HG03045 (cell line): ENCODE data around the gene CUBN.
"Not testable (repeated sequence)": the region's sequence is repeated elsewhere in the genome, so short reads cannot be mapped to it uniquely, and the experiment has no call there.

Experiments used
- ATAC-seq: cut with Tn5 transposase; IDR thresholded peaks from one replicate; pipeline ENCODE4 v1.9.1; 2021; ENCODE audit warnings: mild to moderate bottlenecking, moderate library complexity; ENCODE audit not compliant: unreplicated experiment

Gene CUBN

DNA sequence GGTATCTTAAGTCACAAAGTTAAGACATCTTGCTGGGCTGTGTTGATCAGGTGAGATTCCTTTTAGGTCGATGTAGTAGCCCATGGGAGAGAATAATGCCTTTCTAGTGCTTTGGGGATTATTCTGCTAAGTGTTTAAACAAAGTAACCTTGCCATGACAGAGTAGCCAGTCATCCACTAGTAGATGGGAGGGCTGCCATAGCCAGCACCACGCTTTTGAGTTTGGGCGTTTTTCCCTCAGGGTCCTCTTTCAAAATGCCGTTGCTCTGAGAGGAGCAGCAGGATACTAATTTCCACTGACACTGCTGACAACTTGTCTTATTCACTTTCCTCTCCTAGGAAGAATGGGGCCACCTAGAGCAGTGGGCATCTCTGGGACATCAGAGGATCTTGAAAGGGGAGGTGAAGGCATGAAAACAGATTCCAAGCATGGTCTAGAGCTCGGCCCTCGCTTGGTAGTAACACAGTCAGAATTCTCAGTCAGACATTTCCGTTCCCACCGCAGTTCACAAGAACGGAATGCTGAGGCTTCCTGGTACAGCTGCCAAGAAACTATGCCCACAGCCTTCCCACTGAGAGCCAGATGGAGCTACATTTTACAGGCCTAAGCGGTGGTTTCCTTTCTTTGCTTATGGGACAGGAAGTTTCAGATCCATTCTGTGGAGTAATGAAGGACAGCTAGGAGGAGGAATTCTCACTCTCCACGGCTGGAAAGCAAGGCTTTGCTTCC lies 297.1 kb downstream of the CUBN start:
- no peak for ATAC-seq

DNA sequence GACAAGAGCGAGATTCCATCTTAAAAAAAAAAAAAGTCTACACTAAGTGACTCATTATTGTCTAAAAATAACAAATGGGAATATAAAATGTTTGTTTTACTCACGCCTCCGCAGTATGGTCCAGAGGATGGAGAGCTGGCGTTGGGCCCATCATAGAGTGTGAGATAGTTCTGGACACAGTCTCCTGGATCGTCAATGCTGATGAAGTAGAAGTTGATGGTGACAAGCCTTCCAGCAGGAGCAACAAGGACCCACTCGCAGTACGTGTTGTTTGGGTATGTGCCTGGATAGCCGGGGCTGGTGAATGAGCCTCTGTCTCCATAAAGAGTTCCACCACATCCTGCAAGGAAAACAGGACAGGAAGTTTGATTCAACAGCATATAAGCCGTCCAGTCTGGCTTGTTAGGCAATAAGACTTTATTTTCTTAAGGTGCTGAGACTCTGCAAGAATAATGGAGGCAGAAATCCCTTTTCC lies 300.9 kb downstream of the CUBN start:
- no peak for ATAC-seq

DNA sequence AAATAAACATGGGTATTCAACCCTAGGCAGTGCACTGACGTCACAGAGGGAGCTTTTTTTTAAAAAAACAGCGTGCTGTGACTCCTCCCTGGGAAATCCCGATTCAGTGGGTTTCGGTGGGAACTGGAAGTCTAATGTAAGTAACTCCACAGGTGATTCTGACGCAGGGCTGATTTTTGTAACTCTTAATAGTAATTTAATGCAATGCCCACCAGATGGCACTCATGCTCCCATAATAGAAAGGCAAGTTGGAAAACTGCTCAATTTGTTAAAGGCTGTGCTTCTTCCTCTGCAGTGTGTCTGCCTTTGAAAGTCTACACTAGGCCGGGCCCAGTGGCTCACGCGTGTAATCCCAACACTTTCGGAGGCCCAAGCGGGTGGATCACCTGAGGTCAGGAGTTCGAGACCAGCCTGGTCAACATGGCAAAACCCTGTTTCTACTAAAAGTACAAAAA lies 301.5 kb downstream of the CUBN start:
- peak; percentile 69 for ATAC-seq

- ATAC-seq = not testable (repeated sequence)
These were observed 302.1 kb downstream of the CUBN start for GRCh38 chr10:16827474-16827873.

GRCh38 chr10:16822726-16823360 lies 306.8 kb downstream of the CUBN start:
- no peak for ATAC-seq

GRCh38 chr10:16822027-16822426 lies 307.6 kb downstream of the CUBN start:
- ATAC-seq = no peak

GRCh38 chr10:16820421-16820820 lies 309.2 kb downstream of the CUBN start:
- no peak for ATAC-seq

DNA sequence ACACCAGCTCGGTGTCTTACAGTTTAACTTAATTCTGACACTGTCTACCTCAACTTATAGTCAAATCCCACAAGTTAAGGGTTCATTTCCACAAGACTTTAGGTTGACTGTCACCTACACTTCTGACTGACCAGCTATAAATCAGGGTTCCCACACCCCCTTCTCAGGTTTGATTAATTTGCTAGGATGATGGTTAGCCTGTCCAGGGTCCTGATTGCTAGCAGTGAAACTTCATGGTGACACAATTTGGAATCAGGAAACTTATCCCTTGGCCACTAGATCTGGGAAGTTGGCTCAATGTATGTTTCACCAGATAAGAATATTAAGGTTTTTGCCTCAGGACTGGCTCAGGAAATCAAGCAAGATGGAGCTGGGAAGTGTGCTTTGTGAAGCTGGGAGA lies 309.6 kb downstream of the CUBN start:
- ATAC-seq = no peak

DNA sequence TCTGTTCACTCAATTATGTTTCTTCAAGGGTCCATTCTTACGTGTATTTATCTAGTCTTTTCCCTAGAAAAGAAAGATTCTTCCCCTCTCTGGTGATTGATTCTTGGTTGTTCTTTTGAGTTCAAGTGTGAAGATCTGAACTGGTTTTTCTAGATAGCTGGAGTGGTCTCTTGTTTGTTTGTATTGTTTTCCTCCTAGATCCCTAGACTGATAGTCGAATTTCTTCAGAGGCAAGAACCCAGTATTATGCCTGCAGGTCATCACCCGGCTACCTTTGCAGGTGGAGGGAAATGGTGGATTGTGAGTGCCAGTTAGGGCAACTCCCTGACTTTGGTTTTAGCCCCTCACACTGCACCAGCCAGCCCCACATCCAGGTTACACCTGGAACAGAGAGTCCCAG lies 310.2 kb downstream of the CUBN start:
- no peak for ATAC-seq

DNA sequence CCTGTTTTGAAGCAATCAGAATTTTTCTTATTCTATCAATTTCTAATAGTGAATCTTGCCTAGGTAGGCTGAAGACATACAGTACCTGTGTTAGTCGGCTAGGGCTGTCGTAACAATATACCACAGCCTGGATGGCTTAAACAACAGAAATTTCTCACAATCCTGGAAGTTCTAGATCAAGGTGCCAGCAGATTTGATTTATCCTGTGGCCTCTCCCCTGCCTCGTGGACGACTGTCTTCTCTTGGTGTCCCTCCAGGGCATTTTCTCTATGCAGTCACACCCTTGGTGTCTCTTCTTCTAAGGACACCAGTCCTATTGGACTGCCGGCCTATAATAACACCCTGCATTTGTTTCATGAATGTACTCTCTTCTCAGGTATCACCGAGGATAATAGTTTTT lies 310.6 kb downstream of the CUBN start:
- no peak for ATAC-seq

GRCh38 chr10:16817125-16818019 lies 312.2 kb downstream of the CUBN start, which contains the start of gene RSU1:
Gene RSU1 (minus strand): TSS chr10:16817424. CDS start chr10:16817081, 343 bp downstream.
- peak; percentile 99 for ATAC-seq

DNA sequence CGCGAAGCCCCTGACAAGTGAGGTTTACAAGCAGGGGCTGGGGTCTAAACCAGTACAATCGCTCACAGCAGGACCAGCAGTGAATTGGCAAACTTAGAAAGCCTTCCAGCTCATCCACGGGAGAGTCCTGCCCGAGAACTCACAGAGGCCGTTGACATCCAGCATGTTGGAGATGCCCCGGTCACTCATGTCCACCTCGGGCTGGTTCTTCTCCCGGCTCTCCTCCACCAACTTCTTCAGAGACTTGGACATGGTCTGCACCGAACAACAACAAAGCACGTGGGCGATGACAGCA lies 312.8 kb downstream of the CUBN start:
- no peak for ATAC-seq

GRCh38 chr10:16816171-16816570 lies 313.4 kb downstream of the CUBN start:
- no peak for ATAC-seq

DNA sequence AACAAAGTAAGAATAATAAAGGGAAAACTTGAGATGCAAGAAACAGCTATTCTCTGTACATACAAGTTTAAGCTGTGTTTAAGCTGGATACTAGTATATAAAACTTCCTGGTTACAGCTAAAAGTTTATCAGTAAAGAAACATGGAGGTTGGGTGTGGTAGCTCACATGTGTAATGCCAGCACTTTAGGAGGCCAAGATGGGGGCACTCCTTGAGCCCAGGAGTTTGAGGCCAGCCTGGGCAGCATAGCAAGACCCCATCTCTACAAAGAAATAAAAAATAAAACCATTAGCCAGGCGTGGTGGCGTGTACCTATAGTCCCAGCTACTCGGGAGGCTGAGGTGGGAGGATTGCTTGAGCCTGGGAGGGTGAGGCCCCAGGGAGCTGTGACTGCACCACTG lies 315.6 kb downstream of the CUBN start:
- ATAC-seq = no peak

GRCh38 chr10:16812676-16813075 lies 316.9 kb downstream of the CUBN start:
- no peak for ATAC-seq

DNA sequence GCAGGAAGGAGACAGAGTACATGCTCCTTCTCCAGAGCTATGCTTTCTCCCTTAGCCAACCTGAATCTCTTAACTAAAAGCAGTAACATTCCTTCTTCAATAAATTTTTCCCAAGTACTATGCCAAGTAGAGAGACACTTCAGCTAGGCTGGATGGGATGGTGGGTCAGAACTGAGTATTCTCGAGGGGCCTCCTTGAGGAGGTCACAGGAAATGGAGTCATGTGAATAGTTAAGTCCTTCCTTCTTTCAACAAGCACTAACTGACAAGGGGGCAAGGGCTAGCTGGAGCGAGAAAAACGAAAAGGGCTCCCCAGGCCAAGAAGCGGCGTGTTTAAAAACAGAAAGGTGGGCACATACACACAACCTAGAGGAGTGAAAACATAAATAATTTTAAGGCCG lies 317.8 kb downstream of the CUBN start:
- ATAC-seq = no peak

DNA sequence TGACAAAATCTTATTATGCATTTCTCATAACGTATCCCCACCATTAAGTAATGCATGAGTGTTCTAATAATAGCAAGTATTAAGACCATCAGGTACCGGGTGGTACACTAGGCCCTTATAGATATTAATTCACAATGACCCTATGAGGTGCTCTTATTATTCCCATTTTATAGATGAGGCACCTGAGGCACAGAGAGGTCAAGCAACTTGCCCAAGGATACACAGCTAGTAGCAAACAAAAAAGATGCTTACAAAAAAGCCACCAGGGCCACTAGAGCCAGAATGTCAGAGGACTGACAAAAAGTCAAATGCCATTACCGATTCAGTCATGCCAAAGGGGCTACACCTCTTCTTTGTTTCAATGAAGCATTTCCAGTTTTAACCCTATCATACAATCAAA lies 318.3 kb downstream of the CUBN start:
- ATAC-seq = no peak

- peak; percentile 58 for ATAC-seq
These were observed 320.4 kb downstream of the CUBN start for GRCh38 chr10:16809074-16809718.

DNA sequence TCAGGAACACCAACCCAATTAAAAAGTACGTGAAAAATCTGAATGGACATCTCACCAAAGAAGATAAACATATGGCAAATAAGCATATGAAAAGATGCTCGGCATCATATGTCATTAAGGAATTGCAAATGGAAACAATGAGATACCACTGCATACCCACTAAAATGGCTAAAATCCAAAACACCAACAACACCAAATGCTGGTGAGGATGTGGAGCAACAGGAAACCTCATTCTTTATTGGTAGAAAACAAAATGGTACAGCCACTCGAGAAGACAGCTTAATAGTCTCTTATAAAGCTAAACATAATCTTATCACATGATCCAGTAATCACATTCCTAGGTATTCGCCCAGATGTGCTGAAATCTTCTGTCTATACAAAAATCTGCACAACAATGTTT lies 325.5 kb downstream of the CUBN start:
- no peak for ATAC-seq

- ATAC-seq = no peak
These were observed 326.1 kb downstream of the CUBN start for GRCh38 chr10:16803464-16803863.

DNA sequence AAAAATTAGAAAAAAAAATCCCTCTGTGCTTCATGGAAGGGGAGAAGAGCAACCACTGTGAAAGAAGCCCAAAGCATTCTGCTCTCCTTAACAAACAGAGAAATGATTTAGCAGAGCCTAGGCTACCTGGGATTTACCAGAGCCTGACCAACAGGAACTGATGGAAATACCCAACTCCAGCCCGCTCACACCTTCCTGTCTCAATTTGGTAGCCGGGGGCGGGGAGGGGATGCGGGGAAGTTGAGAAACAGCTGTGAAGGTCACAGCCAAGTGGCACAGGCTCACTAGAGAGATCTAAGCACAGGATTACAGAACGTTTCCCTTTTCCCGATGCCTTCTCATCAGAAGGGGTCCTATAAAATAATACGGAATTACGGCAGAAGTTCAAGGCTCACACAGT lies 330.0 kb downstream of the CUBN start:
- ATAC-seq = peak; percentile 85
